AG08395 (cell line): ENCODE data around the gene ARID4B.
"Not testable (repeated sequence)": the region's sequence is repeated elsewhere in the genome, so short reads cannot be mapped to it uniquely, and the experiment has no call there.

Experiments
- DNase-seq: peaks from one replicate; pipeline ENCODE4 v3.0.0; 2012; ENCODE audit warnings: mixed read lengths, low spot score

ARID4B gene

DNA sequence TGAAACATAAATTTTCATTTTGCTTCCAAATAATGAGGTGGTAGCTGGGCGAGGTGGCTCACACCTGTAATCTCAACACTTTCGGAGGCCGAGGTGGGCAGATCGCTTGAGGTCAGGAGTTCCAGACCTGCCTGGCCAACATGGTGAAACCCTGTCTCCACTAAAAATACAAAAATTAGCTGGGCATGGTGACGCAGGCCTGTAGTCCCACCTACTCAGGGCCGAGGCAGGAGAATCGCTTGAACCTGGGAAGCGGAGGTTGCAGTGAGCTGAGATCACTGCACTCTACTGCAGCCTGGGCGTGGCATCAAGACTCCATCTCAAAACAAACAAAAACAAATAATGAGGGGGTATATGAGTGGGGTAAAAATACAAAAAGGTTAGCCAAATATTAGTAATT lies 168.0 kb downstream of the ARID4B start:
- not testable (repeated sequence) for DNase-seq

DNA sequence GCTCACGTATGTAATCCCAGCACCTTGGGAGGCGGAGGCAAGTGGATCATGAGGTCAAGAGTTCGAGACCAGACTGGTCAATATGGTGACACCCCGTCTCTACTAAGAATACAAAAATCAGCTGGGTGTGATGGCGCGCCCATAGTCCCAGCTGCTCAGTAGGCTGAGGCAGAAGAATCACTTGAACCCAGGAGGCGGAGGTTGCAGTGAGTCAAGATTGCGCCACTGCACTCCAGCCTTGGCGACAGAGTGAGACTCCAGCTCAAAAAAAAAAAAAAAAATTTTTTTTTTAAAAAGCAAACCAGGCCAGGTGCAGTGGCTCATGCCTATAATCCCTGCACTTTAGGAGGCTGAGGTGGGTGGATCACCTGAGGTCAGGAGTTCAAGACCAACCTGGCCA lies 168.7 kb downstream of the ARID4B start:
- not testable (repeated sequence) for DNase-seq

- no peak for DNase-seq
These were observed 169.3 kb downstream of the ARID4B start for GRCh38 chr1:235158680-235159079.

- no peak for DNase-seq
These were observed 170.8 kb downstream of the ARID4B start for GRCh38 chr1:235157150-235157549.

DNA sequence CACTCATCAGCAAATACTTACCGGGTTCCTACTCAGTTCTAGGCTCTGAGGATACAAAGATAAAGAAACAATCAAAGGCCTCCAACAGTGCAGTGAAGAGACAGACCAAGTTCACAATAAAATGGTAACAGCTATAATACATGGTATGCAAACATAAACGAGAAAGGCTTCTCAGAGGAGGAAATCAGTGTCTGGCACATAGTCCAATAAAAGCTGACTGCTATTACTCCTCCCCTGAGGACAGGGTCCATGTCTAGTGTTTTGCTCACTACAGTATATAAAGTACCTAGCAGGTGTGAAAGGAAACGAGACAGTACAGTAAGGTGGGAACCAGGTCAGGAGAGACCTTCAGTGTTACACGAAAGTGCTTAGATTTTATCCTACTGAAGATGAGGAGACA lies 171.2 kb downstream of the ARID4B start:
- no peak for DNase-seq

DNA sequence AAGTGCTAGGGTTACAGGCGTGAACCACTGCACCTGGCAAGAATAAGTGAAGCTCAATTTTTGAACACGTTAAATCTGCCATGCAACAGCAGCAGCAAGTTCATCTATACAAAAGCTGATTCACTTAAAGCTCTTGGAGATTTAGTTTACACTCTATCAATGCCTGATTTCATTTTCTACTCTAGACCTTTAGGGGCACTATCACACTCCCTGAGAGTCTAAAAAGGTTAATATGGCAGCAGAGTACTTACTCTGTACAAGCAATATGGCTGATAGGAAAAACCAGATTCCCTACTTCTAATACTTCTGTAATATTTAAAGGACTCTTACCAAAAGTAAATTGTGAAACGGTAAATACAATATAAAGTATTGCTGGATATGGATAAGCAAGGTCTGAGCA lies 171.7 kb downstream of the ARID4B start:
- no peak for DNase-seq

DNA sequence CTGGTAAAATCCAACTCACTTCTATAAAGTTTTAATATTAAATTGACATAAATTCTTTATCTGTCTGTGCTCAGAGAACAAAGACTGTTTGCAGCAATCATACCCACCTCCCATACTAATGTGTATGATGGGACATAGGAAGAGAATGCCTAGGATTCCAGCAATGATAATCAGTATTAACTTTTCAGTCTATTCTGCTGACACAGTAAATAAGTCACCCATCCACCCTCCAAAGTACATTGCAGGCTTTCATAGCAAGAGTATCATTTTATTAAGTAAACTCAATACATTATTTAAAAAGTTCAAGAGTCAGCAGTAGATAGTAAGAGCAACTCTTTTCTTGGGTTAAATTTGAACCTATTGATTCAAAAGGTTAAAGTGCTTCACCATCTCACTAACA lies 175.7 kb downstream of the ARID4B start:
- no peak for DNase-seq

- no peak for DNase-seq
These were observed 176.9 kb downstream of the ARID4B start for GRCh38 chr1:235151033-235151432.

DNA sequence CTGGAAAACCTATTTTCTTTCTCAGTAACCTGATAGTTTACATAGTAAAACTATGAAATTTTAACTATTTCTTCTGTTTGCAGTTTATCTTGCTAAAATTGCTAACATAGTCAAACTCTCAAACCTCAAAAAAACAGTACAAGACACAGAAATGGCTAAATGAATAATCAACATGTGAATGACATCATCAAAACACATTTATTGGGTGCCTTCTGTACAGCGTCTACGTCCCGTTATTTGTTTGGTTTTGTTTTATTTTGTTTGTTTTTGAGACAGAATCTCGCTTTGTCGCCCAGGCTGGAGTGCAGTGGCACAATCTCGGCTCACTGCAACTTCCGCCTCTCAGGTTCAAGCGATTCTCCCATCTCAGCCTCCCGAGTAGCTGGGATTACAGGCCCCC lies 178.2 kb downstream of the ARID4B start:
- no peak for DNase-seq

DNA sequence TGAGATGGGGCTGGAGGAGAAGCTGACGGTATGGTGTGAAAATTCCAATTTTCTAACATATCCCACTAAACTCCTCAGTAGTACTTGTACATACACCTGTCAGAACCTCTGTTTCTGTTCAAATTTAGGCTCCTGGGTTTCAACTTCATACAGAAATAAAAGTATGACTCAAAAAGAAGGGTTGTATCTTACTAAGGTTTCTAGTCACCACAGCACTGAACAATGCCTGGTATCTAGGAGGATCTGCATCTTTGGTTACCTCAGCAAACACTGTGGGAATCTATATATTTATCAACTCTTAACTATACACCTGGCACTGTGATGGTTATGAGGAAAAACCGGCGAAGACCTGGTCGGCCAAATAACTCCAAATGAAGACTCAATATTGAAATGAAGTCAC lies 180.7 kb downstream of the ARID4B start:
- no peak for DNase-seq

- DNase-seq, result no peak
These were observed 182.3 kb downstream of the ARID4B start for GRCh38 chr1:235145639-235146038.

DNA sequence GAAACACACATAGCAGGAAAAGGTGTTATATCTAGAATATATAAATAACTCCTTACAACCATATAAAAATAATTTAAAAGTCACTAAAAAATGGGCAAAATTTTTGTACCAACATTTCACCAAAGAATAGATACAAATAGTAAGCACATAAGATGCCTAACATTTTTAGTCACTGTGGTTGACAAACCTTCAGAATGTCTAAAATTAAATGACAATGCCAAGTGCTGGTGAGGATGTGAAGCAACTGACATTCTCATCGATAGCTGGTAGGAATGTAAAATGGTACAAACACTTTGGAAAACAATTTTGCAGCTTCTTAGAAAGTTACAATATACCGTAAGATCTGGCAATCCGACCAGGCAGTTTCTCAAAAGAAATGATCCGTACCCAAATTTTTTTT lies 185.0 kb downstream of the ARID4B start:
- no peak for DNase-seq

GRCh38 chr1:235139315-235139714 lies 188.7 kb downstream of the ARID4B start:
- no peak for DNase-seq

- no peak for DNase-seq
These were observed 189.2 kb downstream of the ARID4B start for GRCh38 chr1:235138821-235139220.

GRCh38 chr1:235136111-235136510 lies 191.9 kb downstream of the ARID4B start:
- no peak for DNase-seq

DNA sequence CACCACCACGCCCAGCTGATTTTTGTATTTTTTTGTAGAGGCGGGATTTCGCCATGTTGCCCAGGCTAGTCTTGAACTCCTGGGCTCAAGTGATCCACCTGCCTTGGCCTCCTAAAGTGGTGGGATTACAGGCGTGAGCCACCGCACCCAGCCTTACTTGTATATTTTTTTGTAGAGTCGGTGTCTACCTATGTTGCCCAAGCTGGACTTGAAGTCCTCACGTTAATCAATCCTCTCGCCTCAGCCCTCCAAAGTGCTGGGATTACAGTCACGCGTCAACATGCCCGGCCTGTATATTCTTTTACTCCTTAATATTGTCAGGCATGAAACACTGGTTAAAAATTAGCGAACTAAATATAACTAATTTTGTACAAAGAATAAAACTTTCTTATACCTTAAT lies 193.8 kb downstream of the ARID4B start:
- no peak for DNase-seq

DNA sequence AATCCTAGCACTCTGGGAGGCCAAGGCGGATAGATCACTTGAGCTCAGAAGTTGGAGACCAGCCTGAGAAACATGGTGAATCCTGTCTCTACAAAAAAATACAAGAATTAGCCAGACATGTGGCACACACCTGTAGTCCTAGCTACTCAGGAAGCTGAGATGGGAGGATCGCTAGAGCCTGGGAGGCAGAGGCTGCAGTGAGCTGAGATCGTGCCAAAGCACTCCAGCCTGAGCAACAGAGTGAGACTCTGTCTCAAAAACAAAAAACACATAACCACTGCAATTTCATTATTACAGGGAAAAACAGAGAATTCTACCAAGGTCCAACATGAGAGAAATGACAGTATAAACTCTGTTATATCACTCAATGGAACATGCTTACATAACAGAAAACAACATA lies 194.9 kb downstream of the ARID4B start:
- DNase-seq, result no peak

DNA sequence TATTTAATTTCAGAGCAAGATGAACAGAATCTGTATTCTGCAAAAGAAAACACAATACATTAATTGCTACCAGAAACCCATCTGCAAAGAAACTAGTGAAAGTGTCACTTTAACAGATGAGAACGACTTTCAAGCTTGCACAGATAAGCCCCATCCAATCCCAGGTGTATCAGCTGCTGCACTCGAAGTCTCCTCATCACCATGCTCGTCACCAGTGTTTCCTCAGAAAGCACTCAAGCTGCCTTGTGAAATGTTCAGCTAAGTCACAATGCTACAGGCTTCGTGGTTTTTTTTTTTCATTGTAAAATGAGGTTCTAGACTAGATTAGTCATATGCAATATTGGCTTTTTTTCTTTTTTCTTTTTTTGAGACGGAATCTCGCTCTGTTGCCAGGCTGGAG lies 196.0 kb downstream of the ARID4B start:
- no peak for DNase-seq

- DNase-seq, result no peak
These were observed 197.2 kb downstream of the ARID4B start for GRCh38 chr1:235130766-235131270.

DNA sequence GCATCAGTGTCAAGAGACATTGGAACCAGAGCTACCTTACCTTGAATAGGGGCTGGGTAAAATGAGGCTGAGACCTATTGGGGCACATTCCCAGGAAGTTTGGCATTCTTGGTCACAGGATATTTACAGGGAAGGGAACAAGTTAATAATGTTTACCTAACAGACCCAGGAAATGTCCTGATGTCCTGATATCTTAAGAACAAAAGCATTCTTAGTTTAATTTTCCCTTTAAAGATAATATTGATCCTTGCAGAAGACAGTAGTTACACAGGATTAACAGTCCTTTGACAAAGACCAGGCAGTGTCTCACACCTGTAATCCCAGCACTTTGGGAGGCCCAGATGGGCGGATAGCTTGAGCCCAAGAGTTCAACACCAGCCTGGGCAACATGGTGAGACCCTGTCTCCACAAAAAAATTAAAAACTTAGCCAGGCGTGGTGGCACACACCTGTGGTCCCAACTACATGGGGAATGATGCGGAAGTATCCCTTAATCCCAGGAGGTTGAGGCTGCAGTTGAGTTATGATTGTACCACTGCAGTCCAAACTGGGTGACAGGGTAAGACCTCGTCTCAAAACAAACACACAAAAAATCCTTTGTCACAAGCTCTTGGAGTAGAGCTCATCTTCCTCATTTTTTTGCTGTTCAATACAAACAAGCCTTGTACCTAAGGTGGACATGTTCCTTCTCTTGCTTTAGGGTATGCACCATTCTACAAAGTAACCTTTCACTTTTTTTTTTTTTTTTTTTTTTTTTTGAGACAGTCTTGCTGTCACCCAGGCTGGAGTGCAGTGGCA lies 198.0 kb downstream of the ARID4B start:
- no peak for DNase-seq

DNA sequence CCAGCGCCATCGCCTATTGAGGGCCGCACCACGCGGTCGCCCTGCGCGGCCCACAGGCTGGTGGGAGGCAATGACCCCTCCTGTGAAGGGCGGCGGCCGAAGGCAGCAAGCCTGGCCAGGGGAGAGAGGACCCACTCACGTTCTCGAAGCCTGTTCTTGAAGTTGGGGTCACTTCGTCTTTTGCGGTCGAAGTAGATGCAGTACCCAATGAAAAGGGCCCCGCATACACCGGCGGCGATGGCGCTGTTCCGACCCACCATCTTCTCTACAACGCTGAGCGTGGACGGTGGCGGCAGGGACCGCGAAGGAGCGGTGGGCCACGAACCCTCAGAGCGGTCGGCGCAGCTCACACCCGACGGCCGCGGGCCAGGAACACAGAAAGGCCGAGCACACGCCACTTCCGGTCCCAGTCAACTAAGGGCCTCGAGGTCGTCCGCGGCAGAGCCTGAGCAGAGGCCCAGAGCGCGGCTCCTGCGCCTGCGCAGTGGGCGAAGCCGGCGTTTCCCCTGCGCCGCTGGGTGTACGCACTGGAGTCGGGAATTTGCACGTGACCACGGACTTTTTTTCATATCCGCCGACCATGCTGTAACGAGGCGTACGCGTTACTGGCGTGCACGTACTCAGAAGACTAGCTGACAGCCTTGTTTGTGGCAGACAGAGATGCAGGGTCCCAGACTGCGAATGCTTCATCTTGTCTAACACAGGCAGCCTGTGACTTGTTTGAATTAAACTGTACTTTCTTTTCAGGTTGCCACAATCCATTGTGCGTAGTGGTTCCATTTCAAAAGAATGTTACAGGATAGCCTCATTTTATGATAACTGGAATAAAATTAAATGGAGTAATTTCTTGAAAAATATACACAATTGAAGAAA lies 199.3 kb downstream of the ARID4B start, which contains the start of gene TOMM20:
TOMM20 (minus strand) TSS at position 382 of the 873 bp plus-strand sequence; CDS start at position 260, 122 bp downstream.
- peak; percentile 99 for DNase-seq

DNA sequence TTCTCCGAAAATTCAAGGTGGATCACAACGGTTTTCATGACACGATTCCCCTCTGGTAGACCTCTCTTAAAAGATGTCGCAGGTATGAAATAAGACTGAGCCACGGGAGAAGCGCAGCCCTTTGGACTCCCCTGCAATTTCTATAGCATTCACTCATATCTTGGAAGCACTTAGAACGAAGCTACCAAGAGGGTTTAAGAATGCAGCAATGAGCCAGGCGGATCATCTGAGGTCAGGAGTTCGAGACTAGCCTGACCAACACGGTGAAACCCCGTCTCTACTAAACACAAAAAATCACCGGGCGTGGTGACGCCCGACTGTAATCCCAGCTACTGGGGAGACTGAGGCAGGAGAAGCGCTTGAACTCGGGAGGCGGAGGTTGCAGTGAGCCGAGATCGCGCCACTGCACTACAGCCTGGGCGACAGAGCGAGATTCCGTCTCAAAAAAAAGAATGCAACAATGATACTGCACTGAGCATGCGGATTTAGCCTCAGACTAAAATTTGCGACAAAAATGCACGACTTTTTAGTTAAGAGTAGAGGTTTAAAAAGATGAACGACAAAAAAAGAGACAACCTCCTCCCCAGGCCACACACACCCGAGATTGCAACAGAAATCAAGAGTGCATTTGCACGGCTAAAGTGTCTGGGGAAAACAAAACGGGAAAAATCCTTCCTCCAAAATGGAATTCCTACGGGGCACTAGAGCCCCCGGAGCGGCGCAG lies 200.1 kb downstream of the ARID4B start:
- no peak for DNase-seq
